Measurements from ENCODE around the gene SCAF8.
"Not testable (repeated sequence)": the region's sequence is repeated elsewhere in the genome, so short reads cannot be mapped to it uniquely, and the experiment has no call there.

SCAF8 gene

DNA sequence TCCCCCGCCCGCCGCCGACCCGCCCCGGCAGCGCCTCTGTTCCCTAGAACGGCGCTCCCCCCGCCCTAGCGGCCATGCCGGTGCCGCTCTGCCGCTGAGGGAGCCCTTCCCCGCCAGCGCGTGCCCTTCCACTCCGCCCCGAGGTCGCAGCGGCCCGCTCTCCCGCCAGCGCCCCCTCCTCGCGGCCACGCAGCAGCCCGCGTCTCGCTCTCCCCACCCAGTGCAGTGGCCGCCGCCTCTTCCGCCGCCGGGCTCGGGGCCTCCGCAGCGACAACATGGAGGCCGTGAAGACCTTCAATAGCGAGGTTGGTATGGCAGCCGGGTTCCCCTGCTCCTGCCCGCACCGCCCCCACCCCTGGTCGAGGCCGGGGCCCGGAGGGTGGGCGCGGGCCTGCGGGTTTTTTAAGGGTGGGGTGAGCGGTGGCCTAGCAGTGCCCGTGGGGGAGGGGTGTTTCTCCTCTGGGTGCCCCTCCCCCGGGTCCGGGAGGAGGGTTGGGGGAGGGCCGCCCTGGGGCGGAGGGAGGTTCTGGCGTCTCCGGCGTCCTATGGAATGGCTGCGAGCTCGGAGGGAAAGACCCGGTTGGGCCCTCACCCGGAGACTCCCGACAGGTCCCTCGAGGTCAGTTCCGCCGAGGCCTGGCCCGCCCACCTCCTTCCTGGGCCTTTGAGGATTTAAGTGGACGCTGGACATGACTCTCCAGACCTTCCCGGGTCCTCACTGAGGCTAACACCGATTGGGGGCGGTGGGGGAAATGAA is 588 bp downstream of the SCAF8 start:
- DNase-seq (ENCODE audit: low read depth): peak; percentile 79

DNA sequence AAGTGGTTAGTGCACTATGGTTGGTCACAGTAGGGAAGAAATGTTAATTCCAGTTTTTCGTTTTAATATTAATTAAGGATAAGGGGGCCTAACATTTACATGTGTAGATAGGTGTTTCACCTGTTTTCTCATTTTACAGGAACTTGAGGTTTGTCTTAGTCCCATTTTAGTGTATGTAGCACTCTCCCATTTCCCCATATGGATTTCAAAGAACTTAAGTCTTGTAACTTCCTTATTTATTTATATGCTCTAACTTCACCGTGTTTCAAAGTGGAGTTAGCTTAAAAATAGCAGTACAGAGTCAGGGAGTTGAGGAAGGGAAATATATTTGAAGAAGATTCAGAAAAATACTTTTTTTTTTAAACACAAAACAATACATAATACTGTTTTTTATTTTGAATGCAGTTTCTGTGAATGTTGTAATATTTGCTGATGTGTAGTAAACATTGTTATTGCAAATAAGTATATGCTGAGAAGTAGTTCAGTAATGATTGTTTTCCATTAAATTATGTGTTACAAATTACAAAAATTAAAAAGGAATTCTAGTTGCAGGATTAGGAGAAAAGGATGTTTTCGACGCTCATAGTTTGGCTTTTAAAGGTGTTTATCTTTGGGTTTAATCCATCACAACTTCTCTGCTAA is 3.5 kb downstream of the SCAF8 start:
- DNase-seq (ENCODE audit: low read depth): no peak

DNA sequence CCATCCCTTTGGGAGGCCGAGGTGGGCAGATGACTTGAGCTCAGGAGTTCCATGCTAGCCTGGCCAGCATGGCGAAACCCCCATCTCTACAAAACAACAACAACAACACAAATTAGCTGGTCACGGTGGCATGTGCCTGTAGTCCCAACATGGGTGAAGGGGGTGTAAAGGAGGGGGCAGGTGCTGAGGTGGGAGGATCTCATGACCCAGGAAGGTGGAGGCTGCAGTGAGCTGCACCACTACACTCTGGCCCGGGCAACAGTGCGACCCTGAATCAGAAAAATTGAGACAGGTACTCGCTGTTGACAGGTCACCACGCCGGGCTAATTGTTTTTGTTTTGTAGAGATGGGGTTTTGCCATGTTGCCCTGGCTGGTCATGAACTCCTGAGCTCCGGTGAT is 4.2 kb downstream of the SCAF8 start:
- DNase-seq (ENCODE audit: low read depth): no peak

DNA sequence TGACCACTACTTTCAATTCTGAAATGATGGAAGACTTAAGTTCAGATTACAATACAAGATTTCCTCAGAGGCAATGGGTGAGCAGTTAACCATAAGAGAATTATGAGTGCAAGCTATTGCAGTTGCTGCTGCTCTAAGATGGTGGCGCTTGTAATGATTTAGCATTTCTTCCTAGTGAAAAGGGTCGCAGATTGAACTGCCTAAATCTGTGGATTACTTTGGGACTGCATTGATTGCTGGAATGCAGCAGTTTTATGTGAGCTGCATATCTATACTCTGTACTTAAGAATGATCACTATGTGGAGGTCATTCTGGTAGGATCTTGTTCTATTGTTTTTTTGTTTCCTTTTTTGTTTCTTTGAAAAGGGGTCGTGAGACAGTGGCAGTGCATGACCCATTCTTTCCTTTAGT is 5.3 kb downstream of the SCAF8 start:
- no peak for DNase-seq (ENCODE audit: low read depth)

DNA sequence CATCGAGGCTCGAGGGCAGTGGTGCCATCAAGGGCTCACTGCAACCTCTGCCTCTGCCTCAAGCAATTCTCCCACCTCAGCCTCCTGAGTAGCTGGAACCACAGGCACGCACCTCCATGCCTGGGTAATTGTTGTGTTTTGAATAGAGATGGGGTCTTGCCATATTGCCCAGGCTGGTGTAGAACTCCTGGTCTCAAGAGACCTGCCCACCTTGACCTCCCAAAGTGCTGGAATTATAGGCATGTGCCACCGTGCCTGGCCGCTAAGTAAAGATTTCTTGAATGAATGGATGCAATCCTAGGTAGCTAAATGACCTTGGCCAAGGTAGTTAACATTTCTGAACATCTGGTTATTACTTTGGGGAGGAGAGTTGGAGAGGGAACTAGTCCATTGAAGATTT is 7.4 kb downstream of the SCAF8 start:
- no peak for DNase-seq (ENCODE audit: low read depth)

DNA sequence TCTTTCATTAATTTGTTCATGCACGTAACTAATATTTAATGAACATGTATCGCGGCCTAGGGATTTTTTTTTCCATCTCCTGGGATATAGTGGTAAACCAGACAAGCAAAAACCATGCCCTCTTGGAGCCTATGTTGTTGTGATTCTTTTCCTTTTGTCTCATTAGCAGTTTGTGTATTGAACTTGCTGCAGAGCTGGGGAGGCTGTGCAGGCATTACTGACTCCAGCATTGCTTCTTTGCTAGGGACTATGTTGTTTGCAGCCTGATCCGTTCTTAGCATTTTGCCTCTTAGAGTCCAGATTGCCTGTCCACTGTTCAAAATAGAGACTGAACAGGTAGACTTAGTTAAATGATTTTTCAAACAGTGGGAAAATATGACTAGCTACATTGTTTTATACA is 9.7 kb downstream of the SCAF8 start:
- DNase-seq (ENCODE audit: low read depth): no peak

DNA sequence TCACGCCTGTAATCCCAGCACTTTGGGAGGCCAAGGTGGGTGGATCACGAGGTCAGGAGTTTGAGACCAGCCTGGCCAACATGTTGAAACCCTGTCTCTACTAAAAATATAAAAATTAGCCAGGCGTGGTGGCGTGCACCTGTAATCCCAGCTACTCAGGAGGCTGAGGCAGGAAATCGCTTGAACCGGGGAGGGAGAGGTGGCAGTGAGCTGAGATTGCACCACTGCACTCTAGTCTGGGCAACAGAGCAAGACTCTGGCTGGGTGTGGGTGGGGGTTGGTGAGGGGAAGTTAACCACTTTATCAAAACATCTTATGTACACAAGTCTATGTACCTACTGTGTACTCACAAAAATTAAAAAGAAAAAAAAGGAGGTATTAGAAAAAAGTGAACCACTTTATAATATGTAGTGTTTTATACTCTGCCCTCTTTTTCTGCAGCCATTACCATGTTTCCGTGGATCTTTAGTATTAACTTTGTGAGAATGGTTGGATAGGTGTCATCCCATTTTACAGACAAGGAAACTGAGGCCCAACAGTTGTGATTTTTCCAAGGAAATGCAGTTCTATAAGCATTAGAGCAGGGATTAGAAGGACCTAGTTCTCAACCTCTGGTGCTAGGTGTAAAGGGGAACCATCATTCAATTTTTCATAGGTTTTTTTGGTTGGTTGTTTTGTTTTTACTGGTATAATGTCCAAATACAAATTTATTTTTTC is 11.0 kb downstream of the SCAF8 start:
- not testable (repeated sequence) for DNase-seq (ENCODE audit: low read depth)

DNA sequence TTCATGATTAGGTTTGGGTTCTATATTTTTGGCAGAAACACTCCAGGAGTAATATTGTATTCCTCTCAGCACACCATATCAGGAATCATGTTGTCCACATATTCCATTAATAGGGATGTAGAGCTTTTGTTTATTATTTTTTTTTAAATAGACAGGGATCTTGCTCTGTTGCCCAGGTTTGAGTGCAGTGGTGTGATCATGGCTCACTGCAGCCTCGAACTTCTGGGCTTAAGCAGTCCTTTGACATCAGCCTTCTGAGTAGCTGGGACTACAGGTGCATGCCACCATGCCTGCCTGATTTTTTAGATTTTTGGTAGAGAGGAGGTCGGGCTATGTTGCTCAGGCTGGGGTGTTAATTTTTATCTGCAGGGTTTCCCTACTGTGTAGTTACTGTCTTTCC is 12.0 kb downstream of the SCAF8 start:
- no peak for DNase-seq (ENCODE audit: low read depth)

DNA sequence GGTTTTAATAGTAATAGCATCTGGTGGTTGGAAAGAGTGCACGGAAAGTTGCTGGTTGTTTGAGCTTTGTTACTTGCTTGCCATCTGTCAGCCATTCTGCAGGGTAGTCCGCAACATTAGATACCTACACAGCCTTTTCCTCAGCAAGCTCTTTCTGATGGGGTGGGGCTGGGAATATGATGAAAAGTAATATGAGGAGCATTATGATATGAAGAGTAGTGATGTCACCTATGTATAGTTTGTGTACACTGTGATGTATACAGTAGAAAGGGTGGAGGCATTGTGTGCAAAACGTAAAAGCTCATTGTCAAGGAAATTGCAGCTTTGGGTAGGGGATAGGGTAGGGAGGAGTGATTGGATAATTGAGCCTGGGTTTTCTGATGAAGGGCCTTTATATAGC is 16.1 kb downstream of the SCAF8 start:
- DNase-seq (ENCODE audit: low read depth): no peak

DNA sequence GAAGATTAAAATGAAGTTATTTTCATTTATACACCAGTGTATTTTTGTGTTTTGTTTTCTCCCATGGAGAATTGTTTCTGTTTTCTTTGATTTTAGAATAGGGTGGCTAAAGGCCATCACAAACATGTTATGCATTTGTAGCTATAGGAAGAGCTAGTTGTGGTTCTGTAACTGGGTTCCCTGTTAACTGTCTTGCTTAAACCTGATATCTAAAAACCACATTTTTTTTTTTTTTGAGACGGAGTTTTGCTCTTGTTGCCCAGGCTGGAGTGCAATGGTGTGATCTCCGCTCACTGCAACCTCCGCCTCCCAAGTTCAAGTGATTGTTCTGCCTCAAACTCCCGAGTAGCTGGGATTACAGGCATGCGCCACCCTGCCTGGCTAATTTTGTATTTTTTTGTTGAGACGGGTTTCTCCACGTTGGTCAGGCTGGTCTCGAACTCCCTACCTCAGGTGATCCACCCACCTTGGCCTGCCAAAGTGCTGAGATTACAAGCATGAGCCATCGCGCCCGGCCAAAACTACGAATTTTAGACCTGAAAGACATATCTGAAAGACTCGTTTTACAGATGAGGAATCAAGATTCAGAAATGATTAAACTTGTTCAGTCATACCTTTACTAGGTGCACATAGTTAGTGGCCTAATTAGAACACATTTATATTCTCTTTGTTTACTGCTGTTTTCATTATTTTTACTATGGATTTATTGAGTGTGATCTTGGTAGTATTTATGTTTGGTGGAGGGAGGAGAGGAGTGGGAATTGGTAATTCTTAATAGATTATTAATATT is 18.0 kb downstream of the SCAF8 start:
- no peak for DNase-seq (ENCODE audit: low read depth)

DNA sequence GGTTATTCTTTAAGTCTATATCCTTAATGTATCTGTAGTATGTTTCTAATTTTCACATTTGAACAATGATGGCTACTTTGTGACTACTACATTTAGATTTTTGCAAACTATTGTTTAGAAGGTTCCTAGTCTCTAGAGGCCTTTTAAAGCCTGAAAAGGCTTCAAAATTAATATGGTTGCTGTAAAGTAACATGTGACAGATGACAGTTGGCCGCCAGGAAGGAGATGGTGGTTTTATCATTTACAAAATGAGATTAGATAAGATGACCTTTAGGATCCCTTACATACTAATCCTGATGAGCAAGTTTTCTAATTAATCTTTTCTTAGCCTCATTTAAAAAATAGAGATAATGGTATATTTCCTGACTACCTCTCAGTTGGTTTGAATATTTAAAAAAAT is 18.8 kb downstream of the SCAF8 start:
- no peak for DNase-seq (ENCODE audit: low read depth)

DNA sequence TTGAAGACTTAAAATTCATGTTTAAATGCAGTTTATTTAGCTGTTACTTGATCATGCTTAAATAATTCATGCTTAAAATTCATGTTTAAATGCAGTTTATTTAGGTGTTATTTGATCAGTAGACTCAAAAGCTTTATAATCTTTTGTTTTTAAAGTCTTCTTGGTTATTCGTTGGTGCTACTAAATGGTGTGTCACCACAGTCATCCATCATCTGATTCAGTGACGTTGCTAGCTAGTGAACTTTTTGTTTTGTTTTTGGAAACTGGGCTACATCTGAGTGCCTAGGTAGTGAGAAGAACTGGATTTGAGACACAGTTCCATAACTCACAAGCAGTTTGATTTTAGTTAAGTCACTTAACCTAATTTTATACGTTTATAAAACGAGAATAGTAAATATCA is 20.9 kb downstream of the SCAF8 start:
- no peak for DNase-seq (ENCODE audit: low read depth)

DNA sequence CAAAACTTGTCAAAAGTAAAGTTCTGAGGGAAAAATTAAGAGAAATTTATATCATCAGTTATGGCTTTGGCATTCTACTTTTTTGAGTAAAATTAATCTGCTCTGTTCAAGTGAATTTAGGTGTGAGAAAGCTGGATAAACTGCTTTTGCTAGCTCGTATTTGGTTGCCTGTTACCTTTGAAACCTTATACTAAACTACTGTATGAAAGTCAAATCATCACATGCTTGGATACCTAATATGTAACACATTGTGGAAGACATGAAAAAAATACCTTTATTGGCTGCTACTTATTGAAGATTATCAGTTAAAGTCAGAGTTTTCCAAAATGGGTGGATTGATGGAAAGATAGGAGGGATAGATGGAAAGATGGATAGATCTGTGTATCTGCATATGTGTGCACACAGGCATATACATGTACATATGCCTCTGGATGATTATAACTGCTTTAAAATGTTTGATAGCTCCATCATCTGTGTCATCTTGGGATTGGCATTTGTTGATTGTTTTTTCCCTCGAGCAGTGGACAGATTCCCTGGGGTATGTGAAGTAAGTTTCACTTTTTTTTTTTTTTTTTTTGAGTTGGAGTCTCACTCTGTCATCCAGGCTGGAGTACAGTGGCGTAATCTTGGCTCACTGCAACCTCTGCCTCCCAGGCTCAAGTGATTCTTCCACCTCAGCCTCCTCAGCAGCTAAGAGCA is 24.3 kb downstream of the SCAF8 start:
- DNase-seq (ENCODE audit: low read depth): no peak

DNA sequence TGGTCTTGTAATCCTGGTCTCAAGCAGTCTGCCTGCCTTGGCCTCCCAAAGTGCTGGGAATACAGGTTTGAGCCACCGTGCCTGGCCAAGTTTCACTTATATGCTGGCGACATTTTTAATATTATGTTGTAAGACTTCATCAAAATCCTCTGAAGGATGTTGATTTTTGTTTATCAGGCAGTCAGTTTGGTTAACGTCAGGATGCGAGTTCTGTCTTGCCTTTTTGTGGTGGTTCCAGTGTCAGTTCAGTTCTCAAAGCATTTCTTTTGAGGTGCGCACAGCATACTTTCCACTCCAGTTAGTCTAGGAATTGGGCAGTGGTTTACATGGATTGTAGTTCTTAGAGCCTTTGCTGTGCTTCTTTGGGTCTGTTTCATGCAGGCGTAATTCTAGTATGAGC is 24.9 kb downstream of the SCAF8 start:
- no peak for DNase-seq (ENCODE audit: low read depth)

DNA sequence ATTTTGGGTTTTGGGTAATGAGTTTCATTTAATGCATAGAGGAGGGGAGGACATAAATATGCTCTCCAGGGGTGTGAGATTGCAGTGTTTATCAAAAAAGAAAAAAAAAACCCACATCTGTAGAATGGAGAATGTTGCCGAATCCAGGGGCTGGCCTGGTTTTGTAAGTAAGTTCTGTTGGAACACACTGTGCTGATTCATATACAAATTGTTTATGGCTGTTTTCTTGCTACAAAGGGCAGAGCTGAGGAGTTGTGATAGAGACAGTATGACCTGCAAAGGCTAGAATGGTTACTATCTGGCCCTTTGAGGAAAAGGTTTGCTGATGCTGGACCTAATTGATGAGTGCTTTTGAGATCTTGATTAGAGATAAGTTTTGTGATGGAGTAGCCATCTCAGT is 30.4 kb downstream of the SCAF8 start:
- no peak for DNase-seq (ENCODE audit: low read depth)

DNA sequence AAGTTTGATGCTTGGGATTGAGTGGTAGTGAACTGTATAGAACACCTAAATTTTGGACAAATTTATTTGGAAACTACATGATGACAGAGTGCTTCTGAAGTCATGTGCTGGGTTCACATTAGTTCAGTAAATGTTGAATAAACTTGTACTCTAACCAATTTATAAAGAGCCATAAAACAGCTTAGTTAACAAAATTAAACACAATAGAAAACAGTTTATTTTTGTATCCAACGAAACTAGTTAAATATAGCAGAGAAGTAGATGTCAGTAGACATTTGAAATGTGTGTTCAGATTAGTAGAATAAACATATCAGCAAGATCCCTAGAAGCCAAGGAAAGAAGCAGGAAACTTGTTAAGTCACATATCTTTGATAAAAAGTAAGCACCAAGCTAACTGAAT is 32.1 kb downstream of the SCAF8 start:
- no peak for DNase-seq (ENCODE audit: low read depth)

DNA sequence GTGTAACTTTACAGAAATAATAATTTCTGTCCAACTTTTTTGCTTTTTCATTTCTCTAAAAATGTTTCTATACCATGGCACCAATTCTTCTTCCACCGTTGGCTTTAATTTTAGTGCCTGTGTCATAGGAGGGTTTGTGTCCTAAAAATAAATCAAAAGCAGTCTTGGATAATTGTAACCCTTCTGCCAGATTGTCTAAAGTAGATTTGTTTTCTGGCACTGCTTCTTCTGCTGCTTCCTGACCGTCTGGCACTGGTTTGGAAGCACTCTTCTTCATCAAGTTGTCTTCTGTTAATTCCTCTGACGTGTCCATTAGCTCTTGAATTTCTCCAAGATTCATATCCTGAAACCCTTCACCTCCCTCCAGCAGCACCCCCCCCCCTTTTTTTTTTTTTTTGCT is 33.1 kb downstream of the SCAF8 start:
- no peak for DNase-seq (ENCODE audit: low read depth)

DNA sequence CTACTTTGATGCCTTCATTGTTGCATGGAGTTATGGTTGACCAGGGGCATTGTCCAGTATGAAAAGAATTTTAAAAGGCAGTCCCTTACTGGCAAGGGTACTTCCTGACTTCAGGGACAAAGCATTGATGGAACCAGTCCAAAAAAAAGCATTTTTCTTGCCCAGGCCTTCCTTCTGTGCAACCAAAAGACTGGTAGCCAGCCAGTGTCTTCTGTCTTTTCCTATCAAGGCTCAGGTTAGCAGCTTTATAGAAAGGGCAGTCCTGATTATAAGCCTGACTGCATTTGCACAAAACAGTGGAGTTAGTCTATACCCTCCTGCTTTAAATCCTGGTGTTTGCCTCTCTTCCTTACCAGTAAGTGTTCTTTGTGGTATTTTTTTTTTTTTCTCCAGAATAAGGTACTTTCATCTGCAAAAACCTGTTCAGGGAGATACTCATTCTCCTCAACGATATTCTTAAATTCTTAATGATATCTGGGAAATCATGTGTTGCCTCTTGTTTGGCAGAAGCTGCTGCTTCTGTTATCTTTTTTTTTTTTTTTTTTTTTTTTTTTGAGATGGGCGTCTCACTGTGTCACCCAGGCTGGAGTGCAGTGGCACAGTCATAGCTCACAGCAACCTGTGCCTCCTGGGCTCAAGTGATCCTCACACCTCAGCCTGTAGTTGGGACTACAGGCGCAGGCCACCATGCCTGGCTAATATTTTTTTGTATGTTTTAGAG is 33.9 kb downstream of the SCAF8 start:
- DNase-seq (ENCODE audit: low read depth): no peak

DNA sequence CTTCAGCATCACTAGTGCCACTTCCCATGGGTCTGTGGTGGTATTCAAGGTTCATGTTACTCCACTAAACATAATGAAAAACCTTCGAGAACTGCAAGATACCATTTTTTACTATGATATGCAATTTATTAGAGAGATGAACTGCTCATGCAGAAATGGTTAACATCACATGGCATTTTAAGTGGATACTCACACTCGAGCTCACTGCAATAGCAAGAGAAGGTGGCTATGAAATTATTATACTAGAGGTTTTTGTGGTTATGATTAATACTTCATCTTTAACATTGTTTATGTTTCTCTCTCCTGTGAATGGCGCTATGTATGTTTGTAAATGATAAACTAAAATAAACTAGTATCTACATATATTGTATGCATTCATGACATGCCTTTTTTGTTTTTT is 35.1 kb downstream of the SCAF8 start:
- no peak for DNase-seq (ENCODE audit: low read depth)

DNA sequence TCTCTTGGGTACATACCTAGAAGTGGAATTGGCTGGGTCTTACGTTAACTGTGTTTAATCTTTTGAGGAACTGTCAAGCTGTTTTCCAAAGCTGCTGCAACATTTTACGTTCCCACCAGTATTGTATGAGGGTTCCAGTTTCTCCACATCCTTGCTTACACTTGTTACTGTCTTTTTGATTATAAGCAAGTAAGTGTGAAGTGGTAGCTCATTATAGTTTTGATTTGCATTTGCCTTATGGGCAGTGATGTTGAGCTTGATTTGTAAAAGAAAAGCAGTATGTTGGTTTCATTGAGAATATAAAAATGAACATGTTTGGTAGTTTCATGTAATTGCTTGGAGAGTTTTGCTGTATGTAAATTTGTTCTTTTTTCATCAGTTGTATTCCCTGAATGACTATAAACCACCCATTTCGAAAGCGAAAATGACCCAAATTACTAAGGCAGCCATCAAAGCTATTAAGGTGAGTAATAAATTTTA is 40.4 kb downstream of the SCAF8 start:
- DNase-seq (ENCODE audit: low read depth): no peak

DNA sequence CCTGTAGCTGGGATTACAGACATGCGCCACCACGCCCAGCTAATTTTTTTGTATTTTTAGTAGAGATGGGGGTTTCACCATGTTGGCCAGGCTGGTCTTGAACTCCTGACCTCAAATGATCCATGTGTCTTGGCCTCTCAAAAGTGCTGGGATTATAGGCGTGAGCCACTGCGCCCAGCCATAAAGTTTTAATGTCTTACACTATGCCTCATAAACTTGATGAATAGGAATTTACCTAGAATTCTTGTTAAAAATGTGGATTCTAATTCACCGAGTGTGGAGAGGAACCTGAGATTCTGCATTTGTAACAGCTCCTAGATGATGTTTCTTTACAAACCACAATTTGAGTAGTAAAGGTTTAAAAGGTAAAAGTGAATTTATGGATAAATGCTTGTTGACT is 45.9 kb downstream of the SCAF8 start:
- DNase-seq (ENCODE audit: low read depth): not testable (repeated sequence)
